Measurements from ENCODE around the gene SMAP1.
A peak's percentile ranks its signal among the peaks of the same experiment; 100 is the strongest.

Gene SMAP1

DNA sequence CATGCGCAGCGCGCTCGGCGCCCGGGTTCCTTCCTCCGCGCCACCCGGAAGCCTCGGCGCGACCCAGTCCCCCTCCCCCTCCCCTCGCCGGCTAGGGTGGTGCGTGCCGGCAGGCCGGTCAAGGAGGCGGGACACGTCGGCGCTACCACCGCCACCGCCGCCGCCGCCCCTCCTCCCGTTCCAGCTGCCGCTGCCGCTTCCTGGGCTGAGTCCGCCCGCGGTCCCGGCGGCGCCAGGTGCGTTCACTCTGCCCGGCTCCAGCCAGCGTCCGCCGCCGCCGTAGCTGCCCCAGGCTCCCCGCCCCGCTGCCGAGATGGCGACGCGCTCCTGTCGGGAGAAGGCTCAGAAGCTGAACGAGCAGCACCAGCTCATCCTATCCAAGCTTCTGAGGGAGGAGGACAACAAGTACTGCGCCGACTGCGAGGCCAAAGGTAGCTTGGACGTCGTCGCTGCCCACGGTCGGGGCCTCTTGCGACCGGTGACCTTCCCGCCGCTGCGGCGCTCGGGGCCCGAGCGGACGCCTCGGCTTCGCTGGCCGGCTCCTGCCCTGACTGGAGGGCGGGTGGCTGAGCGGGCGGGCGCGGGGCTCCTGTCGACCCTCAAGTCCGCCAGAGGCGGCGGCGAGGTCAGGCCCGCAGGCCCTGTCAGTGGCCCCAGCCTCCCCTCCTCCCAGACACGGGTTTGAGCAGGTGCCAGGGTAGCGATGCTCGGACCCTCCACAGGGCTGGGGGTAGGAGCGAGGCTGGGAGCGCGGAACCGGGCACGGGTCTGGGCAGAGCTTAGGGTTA is at the start of gene SMAP1:
SMAP1 (plus strand) TSS at position 173 of the 788 bp plus-strand sequence; CDS start at position 314, 141 bp downstream.
- DNase-seq: peak; percentile 92

GRCh38 chr6:70620746-70621145 is 46.9 kb upstream of the SMAP1 start:
- no peak for DNase-seq

DNA sequence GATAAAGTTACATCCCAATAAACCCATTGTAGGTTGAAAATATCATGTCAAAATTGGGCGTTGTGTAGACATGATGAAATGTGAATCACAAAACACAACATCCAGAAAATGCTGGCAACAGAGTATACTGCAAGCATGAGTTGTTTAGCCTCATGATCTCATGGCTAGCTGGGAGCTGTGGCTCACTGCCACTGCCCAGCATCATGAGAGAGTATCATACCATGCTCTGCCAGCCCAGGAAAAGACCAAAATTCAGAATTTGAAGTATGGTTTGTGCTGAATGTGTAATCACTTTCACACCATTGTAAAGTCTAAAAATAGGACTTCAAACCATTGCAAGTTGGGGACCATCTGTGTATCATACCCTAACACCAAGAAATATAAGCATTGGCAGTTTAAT is 45.2 kb upstream of the SMAP1 start:
- no peak for DNase-seq

GRCh38 chr6:70625436-70625835 is 42.2 kb upstream of the SMAP1 start:
- no peak for DNase-seq

- DNase-seq: no peak
These were observed 40.0 kb upstream of the SMAP1 start for GRCh38 chr6:70627500-70628254.

- no peak for DNase-seq
These were observed 37.8 kb upstream of the SMAP1 start for GRCh38 chr6:70629929-70630328.

GRCh38 chr6:70633870-70634269 is 33.8 kb upstream of the SMAP1 start:
- no peak for DNase-seq

GRCh38 chr6:70636596-70636995 is 31.1 kb upstream of the SMAP1 start:
- no peak for DNase-seq

DNA sequence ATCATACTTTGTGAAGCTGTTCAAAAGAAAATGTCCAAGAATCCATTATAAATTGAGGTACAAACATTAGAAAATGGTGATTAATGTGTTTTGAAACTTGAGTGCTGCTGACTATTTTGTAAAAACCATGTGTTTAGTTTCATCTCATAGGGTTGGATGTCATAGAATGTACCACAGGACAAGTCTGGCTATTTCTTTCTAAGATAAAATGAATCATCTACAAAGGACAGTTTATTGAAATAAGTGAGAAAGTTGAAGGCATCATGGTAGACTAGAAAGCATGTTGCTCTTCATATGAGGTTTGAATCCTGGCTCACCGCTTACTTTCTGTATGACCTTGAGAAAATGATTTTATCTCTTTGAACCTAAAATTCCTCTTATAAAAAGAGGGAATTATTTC is 29.2 kb upstream of the SMAP1 start:
- no peak for DNase-seq

- DNase-seq: peak; percentile 38 to 74
These were observed 16.3 kb upstream of the SMAP1 start for GRCh38 chr6:70651326-70651905.

GRCh38 chr6:70652216-70652615 is 15.5 kb upstream of the SMAP1 start:
- no peak for DNase-seq

- DNase-seq: no peak
These were observed 10.0 kb upstream of the SMAP1 start for GRCh38 chr6:70657706-70658105.

DNA sequence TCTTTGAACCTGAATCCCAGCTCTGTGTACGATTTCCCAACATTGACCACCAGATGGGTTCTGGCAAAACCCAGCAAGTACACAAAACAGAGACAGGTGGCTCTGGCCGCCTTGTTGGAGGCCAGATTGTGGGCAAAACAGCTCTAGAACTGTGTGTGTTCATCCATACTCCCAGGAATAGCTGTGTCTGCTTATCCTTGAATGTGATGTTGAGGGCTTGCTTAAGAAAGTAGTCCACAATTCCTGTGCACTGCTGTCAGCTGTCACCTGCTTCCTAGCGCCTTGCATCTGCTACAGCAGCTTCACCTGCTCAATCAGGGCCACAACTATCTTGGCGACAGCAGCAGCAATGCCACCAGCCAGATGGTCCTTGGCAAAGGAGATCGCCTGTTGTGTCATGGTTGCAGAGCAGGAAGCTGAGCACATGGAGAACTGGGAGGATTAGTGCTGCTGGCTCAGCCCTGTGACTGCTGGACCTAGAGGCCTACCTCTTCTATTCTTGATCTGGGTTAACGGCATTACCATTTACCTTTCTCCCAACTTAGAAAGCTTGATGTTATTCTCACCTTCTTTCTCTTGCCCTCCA is 3.7 kb upstream of the SMAP1 start:
- DNase-seq: no peak

- DNase-seq: peak in 1 of 2 donors; percentile 25
These were observed 977 bp upstream of the SMAP1 start for GRCh38 chr6:70666706-70667105.

DNA sequence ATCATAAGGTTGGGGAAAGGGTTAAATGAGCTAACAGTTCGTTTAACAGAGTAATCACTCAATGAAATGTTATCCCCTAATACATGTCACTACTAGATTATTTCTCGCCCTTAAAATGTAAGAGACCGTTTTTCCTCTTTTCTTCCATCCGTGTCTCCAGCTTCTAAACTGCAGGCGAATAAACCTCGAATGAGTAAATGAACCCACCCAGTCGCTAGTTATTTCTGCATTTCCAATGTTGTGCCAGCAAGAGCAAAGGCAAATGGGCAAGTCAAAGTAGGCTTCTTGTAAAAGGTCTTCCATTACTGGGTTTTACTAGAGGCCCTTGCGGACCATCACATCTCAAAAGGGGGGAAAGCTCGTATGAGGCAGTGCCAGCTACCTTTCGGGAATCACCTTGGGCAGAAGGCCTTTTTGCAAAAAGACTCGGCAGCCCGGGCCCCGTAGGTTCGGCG is 400 bp upstream of the SMAP1 start:
- DNase-seq: no peak

- DNase-seq: no peak
These were observed 773 bp downstream of the SMAP1 start for GRCh38 chr6:70668499-70668812.

- no peak for DNase-seq
These were observed 1.4 kb downstream of the SMAP1 start for GRCh38 chr6:70669133-70669532.

DNA sequence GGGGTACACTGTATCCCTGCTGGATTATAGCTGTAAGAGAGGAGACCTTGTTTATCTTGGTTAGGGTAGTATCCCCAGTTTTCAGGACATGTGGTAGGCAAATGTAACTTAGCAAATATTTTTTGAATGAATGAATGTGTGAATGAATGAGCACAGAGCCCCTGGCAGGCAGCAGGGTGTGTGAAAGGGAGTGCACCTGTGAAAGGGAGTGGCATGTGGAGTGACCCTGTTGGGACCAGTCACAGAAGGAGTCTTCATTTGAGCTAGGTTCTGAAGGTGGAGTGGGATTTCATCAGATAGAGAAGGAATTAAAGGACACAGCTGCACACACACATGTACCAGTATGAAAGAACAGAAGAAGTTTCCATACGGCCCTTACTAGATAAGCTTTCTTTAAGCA is 4.9 kb downstream of the SMAP1 start:
- no peak for DNase-seq

DNA sequence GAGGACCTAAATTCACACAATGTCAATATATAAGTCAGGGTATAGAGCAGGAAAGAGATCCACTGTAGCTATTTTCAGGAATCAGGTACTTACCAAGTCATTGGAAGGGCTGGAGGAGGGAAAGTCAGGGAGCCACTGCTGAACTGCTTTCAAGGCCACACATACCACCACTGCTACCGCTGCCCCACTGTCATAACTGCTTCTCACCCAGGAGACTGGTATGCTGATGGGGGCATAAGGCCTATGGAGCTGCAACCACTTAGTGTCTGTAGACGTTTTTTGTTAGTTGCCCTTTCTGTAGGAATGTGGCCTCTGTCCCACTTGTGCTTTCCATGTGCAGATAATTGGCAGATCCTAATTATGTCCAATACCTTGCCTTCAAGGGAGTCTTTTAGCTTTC is 5.4 kb downstream of the SMAP1 start:
- no peak for DNase-seq

- DNase-seq: no peak
These were observed 5.9 kb downstream of the SMAP1 start for GRCh38 chr6:70673601-70674000.

- no peak for DNase-seq
These were observed 8.1 kb downstream of the SMAP1 start for GRCh38 chr6:70675822-70676221.

- DNase-seq: no peak
These were observed 9.1 kb downstream of the SMAP1 start for GRCh38 chr6:70676821-70677220.

GRCh38 chr6:70680396-70680795 is 12.7 kb downstream of the SMAP1 start:
- DNase-seq: no peak
